RCC 7860 (cell line): ENCODE measurements around the gene CDC42BPA.
"Not testable (repeated sequence)": the region's sequence is repeated elsewhere in the genome, so short reads cannot be mapped to it uniquely, and the experiment has no call there.

ENCODE experiments used
- DNase-seq: peaks from one replicate; pipeline ENCODE4 v3.0.0-alpha.2; 2015; ENCODE audit warnings: low spot score
- FAIRE-seq: peaks from 2 replicates; lab custom pipeline; 2012; peaks lifted over from hg19 to GRCh38; lab: Jason Lieb, UNC

Gene CDC42BPA

GRCh38 chr1:227140376-227140775 is 177.9 kb downstream of the CDC42BPA start:
- DNase-seq = no peak
- FAIRE-seq = no peak

DNA sequence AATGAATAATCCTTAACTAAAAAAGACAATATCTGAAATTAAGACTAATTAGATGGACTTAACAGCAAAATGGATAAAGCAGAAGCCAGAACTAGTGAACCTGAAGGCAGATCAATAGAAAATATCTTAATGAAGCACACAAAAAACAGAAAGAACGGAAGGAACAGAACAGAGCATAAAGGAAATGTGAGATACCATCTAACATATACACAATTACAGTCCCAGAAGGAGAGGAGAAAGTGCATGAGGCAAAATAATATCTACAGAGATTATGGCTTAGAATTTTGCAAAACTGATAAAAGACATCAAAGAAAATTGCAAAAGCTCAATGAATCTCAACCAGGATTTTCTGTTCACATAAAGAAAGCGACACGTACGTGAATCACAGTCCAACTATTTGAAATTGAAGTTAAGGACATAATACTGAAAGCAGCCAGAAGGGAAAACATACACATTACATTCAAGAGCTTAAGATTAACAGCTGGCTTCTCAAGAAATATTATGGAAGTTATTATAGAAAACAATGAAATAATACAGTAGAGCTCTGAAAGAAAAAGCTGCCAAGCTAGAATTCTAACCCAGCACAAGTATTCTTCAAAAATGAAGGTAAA is 182.0 kb downstream of the CDC42BPA start:
- no peak for DNase-seq
- no peak for FAIRE-seq

- no peak for DNase-seq
- FAIRE-seq = no peak
Measured at GRCh38 chr1:227134686-227135314, 183.5 kb downstream of the CDC42BPA start.

DNA sequence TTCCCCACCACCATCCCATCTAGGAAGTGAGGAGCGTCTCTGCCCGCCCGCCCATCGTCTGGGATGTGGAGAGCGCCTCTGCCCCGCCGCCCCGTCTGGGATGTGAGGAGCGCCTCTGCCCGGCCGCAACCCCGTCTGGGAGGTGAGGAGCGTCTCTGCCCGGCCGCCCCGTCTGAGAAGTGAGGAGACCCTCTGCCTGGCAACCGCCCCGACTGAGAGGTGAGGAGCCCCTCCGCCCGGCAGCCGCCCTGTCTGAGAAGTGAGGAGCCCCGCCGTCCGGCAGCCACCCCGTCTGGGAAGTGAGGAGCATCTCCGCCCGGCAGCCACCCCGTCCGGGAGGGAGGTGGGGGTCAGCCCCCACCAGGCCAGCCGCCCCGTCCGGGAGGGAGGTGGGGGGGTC is 185.6 kb downstream of the CDC42BPA start:
- DNase-seq, FAIRE-seq: not testable (repeated sequence)

GRCh38 chr1:227131193-227131592 is 187.1 kb downstream of the CDC42BPA start:
- DNase-seq (peak; percentile 18), FAIRE-seq (peak; percentile 35)

- DNase-seq (no peak), FAIRE-seq (no peak)
Measured at GRCh38 chr1:227127891-227128290, 190.4 kb downstream of the CDC42BPA start.

- FAIRE-seq = no peak
- DNase-seq = no peak
Measured at GRCh38 chr1:227125929-227126545, 192.3 kb downstream of the CDC42BPA start.

- DNase-seq (no peak), FAIRE-seq (no peak)
Measured at GRCh38 chr1:227124473-227124872, 193.8 kb downstream of the CDC42BPA start.

DNA sequence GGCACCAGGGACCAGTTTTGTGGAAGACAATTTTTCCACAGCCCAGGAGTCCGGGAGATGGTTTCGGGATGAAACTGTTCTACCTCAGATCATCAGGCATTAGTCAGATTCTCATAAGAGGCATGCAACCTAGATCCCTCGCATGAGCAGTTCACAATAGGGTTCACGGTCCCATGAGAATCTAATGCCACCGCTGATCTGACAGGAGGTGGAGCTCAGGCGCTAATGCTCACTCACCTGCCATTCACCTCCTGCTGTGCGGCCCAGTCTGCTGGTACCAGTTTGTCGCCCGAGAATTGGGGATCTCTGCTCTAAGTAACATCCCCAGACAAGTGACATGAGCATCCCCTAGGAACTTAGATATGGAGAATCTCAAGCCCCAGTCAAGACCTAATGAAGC is 197.5 kb downstream of the CDC42BPA start:
- DNase-seq = no peak
- FAIRE-seq = no peak

- FAIRE-seq = no peak
- DNase-seq = no peak
Measured at GRCh38 chr1:227112538-227112937, 205.8 kb downstream of the CDC42BPA start.

- no peak for FAIRE-seq
- no peak for DNase-seq
Measured at GRCh38 chr1:227111782-227112181, 206.5 kb downstream of the CDC42BPA start.

- not testable (repeated sequence) for FAIRE-seq, DNase-seq
Measured at GRCh38 chr1:227105291-227105690, 213.0 kb downstream of the CDC42BPA start.

DNA sequence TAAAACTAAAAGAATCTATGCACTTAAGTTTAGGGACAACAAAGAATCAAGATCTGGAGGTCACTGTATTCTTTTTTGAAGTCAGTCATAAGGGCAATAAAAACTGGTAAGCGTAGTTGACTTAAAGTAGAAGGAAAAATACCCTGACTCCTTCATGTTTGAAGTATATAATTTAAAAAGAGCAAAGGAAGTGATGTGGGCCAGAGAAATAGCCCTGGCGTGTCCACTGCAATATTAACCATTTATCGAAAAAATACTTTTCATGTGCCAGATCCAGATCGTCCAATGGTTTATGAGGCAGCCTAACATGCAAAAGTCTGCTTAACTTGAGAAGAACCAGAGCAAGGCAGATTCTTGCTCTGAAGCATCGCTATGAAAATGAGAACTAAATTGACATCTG is 216.2 kb downstream of the CDC42BPA start:
- no peak for FAIRE-seq

DNA sequence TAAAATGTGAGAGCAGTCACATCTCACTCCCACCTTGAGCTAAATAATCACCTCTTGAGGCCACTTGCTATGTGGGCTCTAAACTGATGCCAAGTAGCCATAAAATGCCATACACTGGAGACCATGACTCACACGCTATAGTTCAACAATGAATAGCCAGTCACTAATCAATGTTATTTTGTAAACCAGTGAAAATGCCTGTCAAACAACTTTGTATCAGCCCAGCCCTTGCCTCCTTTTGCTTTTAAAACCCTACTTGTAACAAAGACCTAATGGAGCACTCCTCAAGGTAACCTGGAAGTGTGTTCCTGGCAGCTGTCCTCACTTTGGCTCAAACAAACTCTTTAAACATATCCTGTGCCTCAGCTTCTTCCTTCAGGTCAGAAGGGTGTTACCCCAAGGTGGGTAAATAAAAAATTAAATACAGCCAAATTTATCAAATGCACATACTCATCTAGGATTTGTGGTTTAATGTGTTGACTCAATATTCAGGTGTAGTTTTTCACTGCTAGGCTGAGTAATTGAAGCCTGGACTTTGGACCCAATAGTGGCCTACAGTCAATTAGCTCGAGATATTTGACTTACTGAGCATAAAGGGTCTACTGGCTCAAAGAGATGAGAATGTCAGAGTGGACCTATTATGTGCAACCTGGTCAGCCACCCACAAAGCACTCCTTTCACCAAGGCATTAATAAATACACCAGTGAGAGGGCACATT is 223.9 kb downstream of the CDC42BPA start:
- FAIRE-seq = peak; percentile 44
- DNase-seq = peak; percentile 28

More for the DNA sequence above, 216.2 kb downstream of the CDC42BPA start:
- DNase-seq = no peak

GRCh38 chr1:227093309-227093708 is 225.0 kb downstream of the CDC42BPA start:
- FAIRE-seq (peak; percentile 50), DNase-seq (peak; percentile 55)

- DNase-seq = no peak
- no peak for FAIRE-seq
Measured at GRCh38 chr1:227092069-227092468, 226.2 kb downstream of the CDC42BPA start.

GRCh38 chr1:227086636-227087035 is 231.7 kb downstream of the CDC42BPA start:
- no peak for DNase-seq
- FAIRE-seq = no peak

GRCh38 chr1:227082999-227083746 is 235.1 kb downstream of the CDC42BPA start:
- no peak for FAIRE-seq
- no peak for DNase-seq

DNA sequence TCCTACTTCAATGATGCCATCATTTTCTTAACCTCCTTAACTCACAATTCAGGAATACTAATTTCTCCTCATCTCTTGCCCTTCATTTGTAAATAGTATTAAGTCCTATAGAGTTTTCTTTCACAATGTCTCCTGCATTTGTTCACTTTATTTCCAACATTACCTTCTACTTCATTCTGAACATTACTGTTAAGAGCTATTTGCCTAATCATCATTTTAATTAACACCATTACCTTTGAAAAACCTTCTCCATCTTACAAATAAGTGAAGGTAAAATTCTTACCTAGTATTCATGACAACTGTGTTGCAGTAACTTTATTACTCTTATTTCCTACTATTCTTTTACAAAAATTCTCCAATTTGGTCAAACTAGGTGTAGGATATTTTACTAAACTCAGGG is 240.5 kb downstream of the CDC42BPA start:
- FAIRE-seq = no peak
- DNase-seq = no peak

DNA sequence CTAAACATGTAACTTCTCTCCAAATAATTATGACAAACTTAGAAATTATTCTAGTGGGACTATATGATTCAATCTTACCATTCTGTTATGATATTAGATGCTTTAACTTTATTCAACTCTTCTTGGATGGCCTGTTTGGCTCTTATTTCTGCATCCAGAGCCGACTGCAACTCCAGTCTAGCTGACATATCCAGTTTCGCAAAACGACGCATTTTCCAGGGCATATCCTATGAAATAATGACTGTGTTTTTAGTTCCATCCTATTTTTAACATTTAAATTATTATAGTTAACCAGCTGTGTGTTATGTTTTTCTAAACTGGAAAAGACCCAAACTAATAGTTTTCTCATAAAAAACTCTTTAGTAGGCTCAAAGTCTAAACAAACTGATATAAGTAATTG is 244.5 kb downstream of the CDC42BPA start:
- FAIRE-seq (no peak), DNase-seq (no peak)

DNA sequence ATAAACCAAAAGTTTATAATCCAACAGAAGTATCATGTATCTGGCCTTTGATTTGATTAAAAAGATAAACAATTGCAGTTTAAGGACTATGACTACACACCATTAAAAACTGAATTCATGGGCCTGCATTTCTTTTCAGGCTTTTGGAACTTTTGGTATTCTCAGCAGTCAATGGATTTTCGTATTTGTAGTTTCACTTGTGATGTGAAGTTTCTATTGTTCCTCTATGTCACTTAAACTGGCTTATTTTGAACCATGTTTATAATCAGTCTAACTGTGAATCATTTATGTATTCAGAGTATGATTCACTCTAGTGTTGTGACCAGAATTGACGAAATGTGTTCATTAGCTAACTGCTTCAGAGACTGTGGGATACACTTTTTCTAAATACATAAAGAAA is 245.3 kb downstream of the CDC42BPA start:
- no peak for DNase-seq
- FAIRE-seq = no peak
